Dendritic cell treated with granulocyte-macrophage colony-stimulating factor and Interleukin-4, amounts not matched to agents 40 ng/mL and 50 ng/mL, for 4 days (primary cell): ENCODE measurements around the gene CDC40.

Source experiments
- H3K27ac Mint-ChIP-seq: one replicate; pipeline ENCODE4 v1.8.0; 2022; ENCODE audit warnings: mild to moderate bottlenecking, mixed read lengths
- H3K27me3 Mint-ChIP-seq: one replicate; pipeline ENCODE4 v1.8.0; 2022; ENCODE audit warnings: mild to moderate bottlenecking, mixed read lengths
- H3K36me3 Mint-ChIP-seq: one replicate; pipeline ENCODE4 v1.8.0; 2022; ENCODE audit warnings: low read depth, mixed read lengths
- H3K4me1 Mint-ChIP-seq: one replicate; pipeline ENCODE4 v1.8.0; 2022; ENCODE audit warnings: low read depth, mixed read lengths
- H3K4me3 Mint-ChIP-seq: one replicate; pipeline ENCODE4 v1.8.0; 2022; ENCODE audit warnings: mild to moderate bottlenecking, moderate library complexity, mixed read lengths
- H3K9me3 Mint-ChIP-seq: one replicate; pipeline ENCODE4 v1.8.0; 2022; ENCODE audit warnings: mixed read lengths
- intact Hi-C: fragments of 100-400 bp; cut with micrococcal nuclease; formaldehyde crosslinking; loops from one replicate; pipeline ENCODE4 v1.15.0; 2022

Gene CDC40

GRCh38 chr6:110183292-110183885 is 3.2 kb downstream of the CDC40 start:
- H3K4me3 Mint-ChIP-seq, result no peak overlapping the region
- no peaks in the 10 kb centered on the region for H3K9me3 Mint-ChIP-seq
- peaks cover 12% of the 10 kb centered on the region for H3K4me1 Mint-ChIP-seq
- H3K27ac Mint-ChIP-seq, result no peak overlapping the region
- H3K36me3 Mint-ChIP-seq, result peaks cover 20% of the 10 kb centered on the region
- peaks cover 3% of the 10 kb centered on the region for H3K27me3 Mint-ChIP-seq
- intact Hi-C loops, result no loop called here

GRCh38 chr6:110185879-110186278 is 5.7 kb downstream of the CDC40 start:
- Mint-ChIP-seq H3K9me3 (no peaks in the 10 kb centered on the region), H3K4me3 (no peak overlapping the region), H3K36me3 (peaks cover 4% of the 10 kb centered on the region), H3K27ac (peak overlapping the region; percentile 51), H3K27me3 (no peaks in the 10 kb centered on the region), H3K4me1 (peaks cover 13% of the 10 kb centered on the region)
- intact Hi-C loops, result no loop called here

- H3K4me3 Mint-ChIP-seq, result no peak overlapping the region
- peaks cover 12% of the 10 kb centered on the region for H3K36me3 Mint-ChIP-seq
- H3K4me1 Mint-ChIP-seq, result peaks cover 13% of the 10 kb centered on the region
- H3K9me3 Mint-ChIP-seq, result no peaks in the 10 kb centered on the region
- intact Hi-C loops, result no loop called here
- no peaks in the 10 kb centered on the region for H3K27me3 Mint-ChIP-seq
- H3K27ac Mint-ChIP-seq, result no peak overlapping the region
Observed at GRCh38 chr6:110188791-110189190, 8.6 kb downstream of the CDC40 start.

DNA sequence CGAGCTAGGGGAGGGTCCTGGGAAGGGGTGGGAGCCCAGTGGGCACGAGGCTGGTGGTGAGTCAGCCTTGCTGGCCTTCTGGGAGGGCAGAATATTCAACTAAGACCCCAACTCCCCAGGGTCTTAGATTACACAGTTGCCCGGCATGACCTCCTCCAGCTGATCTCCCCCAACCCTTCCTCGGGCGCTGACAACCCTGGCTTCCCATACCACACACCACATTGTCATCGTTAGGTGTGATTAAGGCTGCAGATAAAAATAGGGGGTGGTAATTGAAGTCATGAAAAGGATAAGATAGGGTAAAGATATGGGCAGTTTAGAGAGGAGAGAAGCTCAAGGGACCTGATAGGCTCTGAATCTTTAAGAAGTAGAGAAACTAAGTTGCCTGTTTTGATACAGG is 10.5 kb downstream of the CDC40 start:
- Mint-ChIP-seq H3K4me1 (peaks cover 13% of the 10 kb centered on the region), H3K9me3 (no peaks in the 10 kb centered on the region), H3K4me3 (no peak overlapping the region), H3K36me3 (peaks cover 16% of the 10 kb centered on the region), H3K27ac (no peak overlapping the region), H3K27me3 (no peaks in the 10 kb centered on the region)
- intact Hi-C loops, result no loop called here

- Mint-ChIP-seq H3K27me3 (no peaks in the 10 kb centered on the region), H3K36me3 (peaks cover 16% of the 10 kb centered on the region), H3K4me3 (no peak overlapping the region), H3K27ac (no peak overlapping the region), H3K4me1 (peaks cover 7% of the 10 kb centered on the region), H3K9me3 (no peaks in the 10 kb centered on the region)
- intact Hi-C loops, result no loop called here
Observed at GRCh38 chr6:110191477-110191876, 11.2 kb downstream of the CDC40 start.

GRCh38 chr6:110195639-110196038 is 15.4 kb downstream of the CDC40 start:
- H3K27ac Mint-ChIP-seq, result no peak overlapping the region
- no peak overlapping the region for H3K4me3 Mint-ChIP-seq
- no peaks in the 10 kb centered on the region for H3K27me3 Mint-ChIP-seq
- intact Hi-C loops, result no loop called here
- peaks cover 27% of the 10 kb centered on the region for H3K36me3 Mint-ChIP-seq
- no peaks in the 10 kb centered on the region for H3K4me1 Mint-ChIP-seq
- no peaks in the 10 kb centered on the region for H3K9me3 Mint-ChIP-seq

GRCh38 chr6:110196874-110197273 is 16.6 kb downstream of the CDC40 start:
- H3K27me3 Mint-ChIP-seq, result no peaks in the 10 kb centered on the region
- H3K36me3 Mint-ChIP-seq, result peaks cover 27% of the 10 kb centered on the region
- H3K9me3 Mint-ChIP-seq, result no peaks in the 10 kb centered on the region
- no peak overlapping the region for H3K27ac Mint-ChIP-seq
- no peak overlapping the region for H3K4me3 Mint-ChIP-seq
- intact Hi-C loops, result no loop called here
- H3K4me1 Mint-ChIP-seq, result no peaks in the 10 kb centered on the region

DNA sequence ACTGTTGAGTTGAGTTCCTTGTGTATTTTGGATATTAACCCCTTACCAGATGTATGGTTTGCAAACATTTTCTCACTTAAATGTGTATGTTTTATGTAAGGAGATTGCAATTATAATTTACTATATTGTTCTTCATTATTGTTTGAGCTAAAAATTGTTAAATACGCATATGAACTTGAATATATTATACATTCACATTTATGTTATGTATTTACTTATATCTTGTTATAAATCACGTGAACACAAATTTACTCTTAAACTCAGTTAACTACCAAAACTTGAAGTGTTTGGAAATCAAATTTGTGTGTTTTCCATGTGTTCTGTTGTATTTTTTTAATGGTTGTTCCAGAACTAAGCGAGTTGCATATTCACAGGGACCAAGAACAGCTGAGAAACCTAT is 18.3 kb downstream of the CDC40 start:
- H3K9me3 Mint-ChIP-seq, result no peaks in the 10 kb centered on the region
- intact Hi-C loops, result no loop called here
- no peaks in the 10 kb centered on the region for H3K4me1 Mint-ChIP-seq
- H3K36me3 Mint-ChIP-seq, result peaks cover 25% of the 10 kb centered on the region
- H3K27ac Mint-ChIP-seq, result no peak overlapping the region
- no peaks in the 10 kb centered on the region for H3K27me3 Mint-ChIP-seq
- no peak overlapping the region for H3K4me3 Mint-ChIP-seq

DNA sequence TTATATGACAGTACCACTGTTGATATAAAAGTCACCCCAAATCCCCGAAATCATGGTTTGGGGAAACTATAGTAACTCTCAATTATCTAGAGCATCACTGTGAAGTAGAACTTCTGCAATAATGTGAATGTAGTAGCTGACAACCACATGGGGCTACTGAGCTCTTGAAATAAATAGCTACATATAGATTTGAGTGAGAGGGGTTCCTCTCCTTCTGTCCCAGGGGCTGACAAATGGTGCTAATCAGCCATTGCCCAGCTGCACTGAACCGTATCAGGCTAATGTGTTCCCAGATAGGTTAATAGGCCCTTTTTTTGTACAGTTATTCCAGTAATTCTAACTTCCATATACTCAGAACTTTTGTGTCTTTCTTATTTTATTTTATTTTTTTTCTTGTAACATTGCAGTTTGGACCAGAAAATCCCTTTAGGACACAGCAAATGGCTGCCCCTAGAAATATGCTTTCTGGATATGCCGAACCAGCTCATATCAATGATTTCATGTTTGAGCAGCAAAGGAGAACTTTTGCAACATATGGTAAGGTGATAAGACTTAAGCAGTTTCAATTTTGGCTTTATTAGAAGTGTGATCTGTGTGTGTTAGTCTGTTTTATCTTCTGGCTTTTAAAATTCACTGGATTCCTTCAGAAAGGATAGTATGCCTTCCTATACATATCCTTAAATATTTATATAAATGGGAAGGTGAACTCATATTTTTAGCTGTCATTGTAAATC is 21.1 kb downstream of the CDC40 start:
- Mint-ChIP-seq H3K9me3 (no peaks in the 10 kb centered on the region), H3K4me3 (no peak overlapping the region), H3K27me3 (no peaks in the 10 kb centered on the region), H3K4me1 (peaks cover 11% of the 10 kb centered on the region), H3K27ac (no peak overlapping the region), H3K36me3 (peaks cover 18% of the 10 kb centered on the region)
- intact Hi-C loops, result no loop called here

- peaks cover 11% of the 10 kb centered on the region for H3K4me1 Mint-ChIP-seq
- H3K9me3 Mint-ChIP-seq, result no peaks in the 10 kb centered on the region
- intact Hi-C loops, result no loop called here
- H3K27me3 Mint-ChIP-seq, result no peaks in the 10 kb centered on the region
- peaks cover 36% of the 10 kb centered on the region for H3K36me3 Mint-ChIP-seq
- no peak overlapping the region for H3K4me3 Mint-ChIP-seq
- no peak overlapping the region for H3K27ac Mint-ChIP-seq
Observed at GRCh38 chr6:110207652-110208051, 27.4 kb downstream of the CDC40 start.

GRCh38 chr6:110211753-110212152 is 31.5 kb downstream of the CDC40 start:
- Mint-ChIP-seq H3K9me3 (no peaks in the 10 kb centered on the region), H3K27me3 (no peaks in the 10 kb centered on the region), H3K4me3 (no peak overlapping the region), H3K4me1 (no peaks in the 10 kb centered on the region), H3K36me3 (peaks cover 58% of the 10 kb centered on the region), H3K27ac (no peak overlapping the region)
- intact Hi-C loops, result no loop called here

DNA sequence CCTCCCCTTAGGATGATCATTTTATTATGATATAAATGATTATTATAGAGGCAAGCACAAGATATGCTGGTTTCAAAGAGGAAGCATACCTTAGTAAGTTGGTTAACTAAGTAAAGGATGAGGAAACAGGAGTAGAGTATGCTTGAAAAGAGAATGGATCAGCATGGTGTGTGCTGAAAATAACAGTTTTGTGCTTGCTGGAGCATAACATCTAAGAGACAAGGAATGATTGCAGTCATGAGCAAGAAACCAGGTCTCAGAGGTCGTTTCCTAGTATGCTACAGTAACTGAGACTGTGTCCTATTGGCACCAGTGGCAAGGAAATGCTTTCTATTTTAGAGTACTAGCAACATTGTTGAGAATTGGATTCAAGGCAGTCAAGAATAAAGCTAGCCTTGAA is 34.1 kb downstream of the CDC40 start:
- Mint-ChIP-seq H3K27me3 (no peaks in the 10 kb centered on the region), H3K9me3 (no peaks in the 10 kb centered on the region), H3K27ac (no peak overlapping the region), H3K36me3 (peaks cover 68% of the 10 kb centered on the region), H3K4me1 (no peaks in the 10 kb centered on the region), H3K4me3 (no peak overlapping the region)
- intact Hi-C loops, result no loop called here

- no peaks in the 10 kb centered on the region for H3K27me3 Mint-ChIP-seq
- intact Hi-C loops, result no loop called here
- no peaks in the 10 kb centered on the region for H3K4me1 Mint-ChIP-seq
- H3K36me3 Mint-ChIP-seq, result peaks cover 73% of the 10 kb centered on the region
- H3K27ac Mint-ChIP-seq, result no peak overlapping the region
- H3K4me3 Mint-ChIP-seq, result no peak overlapping the region
- H3K9me3 Mint-ChIP-seq, result no peaks in the 10 kb centered on the region
Observed at GRCh38 chr6:110216140-110216539, 35.9 kb downstream of the CDC40 start.

GRCh38 chr6:110217266-110217665 is 37.0 kb downstream of the CDC40 start:
- Mint-ChIP-seq H3K4me1 (no peaks in the 10 kb centered on the region), H3K9me3 (no peaks in the 10 kb centered on the region), H3K27me3 (no peaks in the 10 kb centered on the region), H3K27ac (no peak overlapping the region), H3K4me3 (no peak overlapping the region), H3K36me3 (peaks cover 78% of the 10 kb centered on the region)
- intact Hi-C loops, result no loop called here

DNA sequence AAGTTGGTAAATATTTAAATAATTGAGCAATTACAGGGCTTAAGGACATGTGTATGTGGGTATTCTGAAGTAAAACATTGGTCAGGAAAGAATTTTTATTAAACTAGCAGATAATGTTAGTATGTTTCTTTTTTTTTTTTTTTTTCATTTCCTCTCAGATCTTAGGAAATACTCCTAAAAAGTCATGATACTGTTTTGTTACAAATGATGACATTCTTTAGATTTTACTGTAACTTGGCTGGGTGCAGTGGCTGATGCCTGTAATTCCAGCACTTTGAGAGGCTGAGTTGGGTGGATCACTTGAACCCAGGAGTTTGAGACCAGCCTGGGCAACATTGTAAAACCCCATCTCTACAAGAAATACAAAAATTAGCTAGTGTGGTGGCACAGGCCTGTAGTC is 41.5 kb downstream of the CDC40 start:
- H3K36me3 Mint-ChIP-seq, result peaks cover 82% of the 10 kb centered on the region
- intact Hi-C loops, result no loop called here
- H3K9me3 Mint-ChIP-seq, result no peaks in the 10 kb centered on the region
- no peak overlapping the region for H3K4me3 Mint-ChIP-seq
- no peaks in the 10 kb centered on the region for H3K4me1 Mint-ChIP-seq
- no peaks in the 10 kb centered on the region for H3K27me3 Mint-ChIP-seq
- H3K27ac Mint-ChIP-seq, result no peak overlapping the region
